ENCODE data around the gene SEC14L2.

DNA sequence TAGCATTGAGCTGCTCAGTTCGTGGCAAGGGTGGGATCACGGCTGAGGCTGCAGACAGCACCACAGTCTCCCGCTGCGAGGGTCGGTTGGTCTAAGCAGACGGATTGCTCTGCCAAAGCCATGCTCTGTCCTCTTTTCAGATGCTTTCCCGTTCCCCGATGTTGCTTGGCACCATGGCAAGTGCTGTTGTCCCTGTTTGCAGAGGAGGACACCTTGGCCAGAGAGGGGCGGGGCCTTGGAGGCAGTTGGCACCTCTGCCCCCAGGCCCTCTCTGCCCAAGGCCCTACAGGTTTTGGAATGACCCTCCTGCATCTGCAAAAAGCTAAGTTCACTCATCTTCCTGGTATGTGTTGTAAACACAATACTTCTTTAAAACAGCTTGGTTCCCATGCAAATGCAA, 28.4 kb upstream of the SEC14L2 start:
- TF ChIP-seq, protein P1, sequence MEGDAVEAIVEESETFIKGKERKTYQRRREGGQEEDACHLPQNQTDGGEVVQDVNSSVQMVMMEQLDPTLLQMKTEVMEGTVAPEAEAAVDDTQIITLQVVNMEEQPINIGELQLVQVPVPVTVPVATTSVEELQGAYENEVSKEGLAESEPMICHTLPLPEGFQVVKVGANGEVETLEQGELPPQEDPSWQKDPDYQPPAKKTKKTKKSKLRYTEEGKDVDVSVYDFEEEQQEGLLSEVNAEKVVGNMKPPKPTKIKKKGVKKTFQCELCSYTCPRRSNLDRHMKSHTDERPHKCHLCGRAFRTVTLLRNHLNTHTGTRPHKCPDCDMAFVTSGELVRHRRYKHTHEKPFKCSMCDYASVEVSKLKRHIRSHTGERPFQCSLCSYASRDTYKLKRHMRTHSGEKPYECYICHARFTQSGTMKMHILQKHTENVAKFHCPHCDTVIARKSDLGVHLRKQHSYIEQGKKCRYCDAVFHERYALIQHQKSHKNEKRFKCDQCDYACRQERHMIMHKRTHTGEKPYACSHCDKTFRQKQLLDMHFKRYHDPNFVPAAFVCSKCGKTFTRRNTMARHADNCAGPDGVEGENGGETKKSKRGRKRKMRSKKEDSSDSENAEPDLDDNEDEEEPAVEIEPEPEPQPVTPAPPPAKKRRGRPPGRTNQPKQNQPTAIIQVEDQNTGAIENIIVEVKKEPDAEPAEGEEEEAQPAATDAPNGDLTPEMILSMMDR (IDR thresholded peaks at IDR 0.05) = no peak
- no peak for TF ChIP-seq POLR2A (IDR thresholded peaks at IDR 0.05)

Measured in esophagus squamous epithelium (tissue), 4 donors.